Parathyroid adenoma (tissue), 2 donors: ENCODE data around the gene HPS4.
A peak's percentile ranks its signal among the peaks of the same experiment; 100 is the strongest.

Experiments used
- H2AFZ ChIP-seq: fragments of 300-600 bp; sonication (generic); one replicate; pipeline ENCODE4 v1.7.0; 2017; ENCODE audit warnings: antibody characterized with exemption, mild to moderate bottlenecking
- H3K27ac ChIP-seq: fragments of 300-600 bp; sonication (generic); one replicate; pipeline ENCODE4 v1.7.0; 2017
- H3K27me3 ChIP-seq: fragments of 300-600 bp; sonication (generic); one replicate; pipeline ENCODE4 v1.7.0; 2017; ENCODE audit warnings: low read length; ENCODE audit not compliant: control insufficient read depth, insufficient read depth
- H3K36me3 ChIP-seq: fragments of 300-600 bp; sonication (generic); one replicate; pipeline ENCODE4 v1.7.0; 2017; ENCODE audit warnings: low read length; ENCODE audit not compliant: control insufficient read depth, insufficient read depth
- H3K4me1 ChIP-seq: fragments of 300-600 bp; sonication (generic); one replicate; pipeline ENCODE4 v1.7.0; 2017; ENCODE audit warnings: control low read depth
- H3K4me2 ChIP-seq: fragments of 300-600 bp; sonication (generic); one replicate; pipeline ENCODE4 v1.7.0; 2017; ENCODE audit warnings: low read length
- H3K4me3 ChIP-seq: fragments of 300-600 bp; sonication (generic); one replicate; pipeline ENCODE4 v1.7.0; 2017; ENCODE audit warnings: low read depth, low read length
- H3K79me2 ChIP-seq: fragments of 300-600 bp; sonication (generic); one replicate; pipeline ENCODE4 v1.7.0; 2017; ENCODE audit warnings: control low read depth
- H3K9ac ChIP-seq: fragments of 300-600 bp; sonication (generic); one replicate; pipeline ENCODE4 v1.7.0; 2017; ENCODE audit warnings: mild to moderate bottlenecking
- H3K9me3 ChIP-seq: fragments of 300-600 bp; sonication (generic); one replicate; pipeline ENCODE4 v1.7.0; 2017; ENCODE audit warnings: low read length; ENCODE audit not compliant: control insufficient read depth
- TF ChIP-seq, protein P1 (sequence below): fragments of 300-600 bp; sonication (generic); IDR thresholded peaks from one replicate; pipeline ENCODE4 v1.7.0; 2017; ENCODE audit warnings: antibody characterized with exemption, mild to moderate bottlenecking
- donor health status: primary hyperparathyroidism.

The HPS4 gene

GRCh38 chr22:26428515-26429457 is 54.8 kb downstream of the HPS4 start, which contains the start of gene ASPHD2:
ASPHD2 (plus strand) TSS chr22:26429260; CDS start chr22:26433616, 4,356 bp downstream.
- H3K4me3 ChIP-seq, result peak within 1 kb of the TSS; percentile 67
- no peaks in the 10 kb centered on the region for H3K79me2 ChIP-seq
- H3K9me3 ChIP-seq, result no peaks in the 10 kb centered on the region
- no peaks in the 10 kb centered on the region for H3K4me1 ChIP-seq
- peak within 1 kb of the TSS; percentile 20 for H3K27ac ChIP-seq
- TF ChIP-seq, protein P1, sequence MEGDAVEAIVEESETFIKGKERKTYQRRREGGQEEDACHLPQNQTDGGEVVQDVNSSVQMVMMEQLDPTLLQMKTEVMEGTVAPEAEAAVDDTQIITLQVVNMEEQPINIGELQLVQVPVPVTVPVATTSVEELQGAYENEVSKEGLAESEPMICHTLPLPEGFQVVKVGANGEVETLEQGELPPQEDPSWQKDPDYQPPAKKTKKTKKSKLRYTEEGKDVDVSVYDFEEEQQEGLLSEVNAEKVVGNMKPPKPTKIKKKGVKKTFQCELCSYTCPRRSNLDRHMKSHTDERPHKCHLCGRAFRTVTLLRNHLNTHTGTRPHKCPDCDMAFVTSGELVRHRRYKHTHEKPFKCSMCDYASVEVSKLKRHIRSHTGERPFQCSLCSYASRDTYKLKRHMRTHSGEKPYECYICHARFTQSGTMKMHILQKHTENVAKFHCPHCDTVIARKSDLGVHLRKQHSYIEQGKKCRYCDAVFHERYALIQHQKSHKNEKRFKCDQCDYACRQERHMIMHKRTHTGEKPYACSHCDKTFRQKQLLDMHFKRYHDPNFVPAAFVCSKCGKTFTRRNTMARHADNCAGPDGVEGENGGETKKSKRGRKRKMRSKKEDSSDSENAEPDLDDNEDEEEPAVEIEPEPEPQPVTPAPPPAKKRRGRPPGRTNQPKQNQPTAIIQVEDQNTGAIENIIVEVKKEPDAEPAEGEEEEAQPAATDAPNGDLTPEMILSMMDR, result no peak
- H3K9ac ChIP-seq, result no peak within 1 kb of the TSS
- H3K36me3 ChIP-seq, result no peaks in the 10 kb centered on the region
- H3K4me2 ChIP-seq, result peak within 1 kb of the TSS; percentile 85
- H2AFZ ChIP-seq, result peak within 1 kb of the TSS; percentile 81
- no peaks in the 10 kb centered on the region for H3K27me3 ChIP-seq

DNA sequence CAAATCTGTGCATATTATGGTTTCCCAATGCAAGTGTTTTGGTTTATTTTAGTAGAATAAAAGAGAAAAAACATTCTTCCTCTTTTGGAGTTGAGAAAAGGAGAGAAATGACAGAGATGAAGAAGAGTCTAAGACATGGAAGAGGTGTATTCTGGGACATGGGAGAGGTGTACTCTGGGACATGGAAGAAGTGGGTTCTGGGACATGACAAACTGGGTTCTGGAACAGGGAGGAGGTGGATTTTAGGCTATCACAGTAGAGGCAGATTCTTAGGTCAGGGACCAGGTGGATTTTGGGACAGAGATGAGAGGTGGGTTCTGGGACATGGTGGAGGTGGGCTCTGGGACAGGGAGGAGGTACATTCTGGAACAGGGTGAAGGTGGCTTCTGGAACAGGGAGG is 56.7 kb downstream of the HPS4 start:
- Histone ChIP-seq H3K9ac (no peak overlapping the region), H2AFZ (no peak overlapping the region), H3K9me3 (no peaks in the 10 kb centered on the region), H3K4me3 (no peak overlapping the region), H3K79me2 (no peaks in the 10 kb centered on the region), H3K4me1 (no peaks in the 10 kb centered on the region), H3K36me3 (no peaks in the 10 kb centered on the region), H3K27ac (no peak overlapping the region), H3K4me2 (no peak overlapping the region), H3K27me3 (no peaks in the 10 kb centered on the region)
- TF ChIP-seq, protein P1, result no peak

- no peaks in the 10 kb centered on the region for H3K79me2 ChIP-seq
- no peak overlapping the region for H2AFZ ChIP-seq
- no peaks in the 10 kb centered on the region for H3K27me3 ChIP-seq
- H3K4me1 ChIP-seq, result no peaks in the 10 kb centered on the region
- TF ChIP-seq, protein P1, result no peak
- no peaks in the 10 kb centered on the region for H3K36me3 ChIP-seq
- no peak overlapping the region for H3K27ac ChIP-seq
- H3K4me2 ChIP-seq, result no peak overlapping the region
- no peaks in the 10 kb centered on the region for H3K9me3 ChIP-seq
- no peak overlapping the region for H3K9ac ChIP-seq
- H3K4me3 ChIP-seq, result no peak overlapping the region
These were observed 65.0 kb downstream of the HPS4 start for GRCh38 chr22:26418620-26419019.

DNA sequence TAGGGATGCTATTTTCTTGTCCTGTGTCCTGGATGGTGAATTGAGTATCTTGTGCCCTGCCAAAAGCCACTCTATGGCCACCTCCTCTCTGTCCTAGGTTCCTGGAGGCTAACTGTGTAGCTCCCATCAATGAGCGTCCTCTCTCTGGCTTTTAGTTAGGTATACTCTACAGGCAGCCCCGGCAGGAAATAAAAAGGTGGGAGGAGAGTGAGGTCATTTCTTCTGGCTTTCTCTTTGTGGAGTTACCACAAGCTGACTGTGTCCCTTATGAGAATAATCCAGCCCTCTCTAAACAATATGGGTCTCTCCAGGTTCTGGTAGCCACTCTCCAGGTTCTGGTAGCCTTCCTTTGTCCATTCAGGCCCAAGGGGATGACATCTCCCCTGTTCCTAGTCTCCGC is 66.2 kb downstream of the HPS4 start:
- TF ChIP-seq, protein P1, result no peak
- H3K9me3 ChIP-seq, result no peaks in the 10 kb centered on the region
- H3K27me3 ChIP-seq, result no peaks in the 10 kb centered on the region
- H3K4me2 ChIP-seq, result no peak overlapping the region
- H3K4me1 ChIP-seq, result no peaks in the 10 kb centered on the region
- H3K79me2 ChIP-seq, result no peaks in the 10 kb centered on the region
- no peaks in the 10 kb centered on the region for H3K36me3 ChIP-seq
- no peak overlapping the region for H3K4me3 ChIP-seq
- no peak overlapping the region for H3K27ac ChIP-seq
- no peak overlapping the region for H3K9ac ChIP-seq
- H2AFZ ChIP-seq, result no peak overlapping the region
